Measurements from ENCODE around the gene HLCS. TPM values are rescaled to one million over a fixed set of nuclear protein-coding genes. Genes with fewer than 3 reads are reported as not detected.
A peak's percentile ranks its signal among the peaks of the same experiment; 100 is the strongest.

The HLCS gene
- total and polyA plus RNA-seq, 2 of the 8 experiments (the other 6 are each of a cell fraction or from before 2014, with no cell fraction given) = 4.7 to 12.2 TPM

DNA sequence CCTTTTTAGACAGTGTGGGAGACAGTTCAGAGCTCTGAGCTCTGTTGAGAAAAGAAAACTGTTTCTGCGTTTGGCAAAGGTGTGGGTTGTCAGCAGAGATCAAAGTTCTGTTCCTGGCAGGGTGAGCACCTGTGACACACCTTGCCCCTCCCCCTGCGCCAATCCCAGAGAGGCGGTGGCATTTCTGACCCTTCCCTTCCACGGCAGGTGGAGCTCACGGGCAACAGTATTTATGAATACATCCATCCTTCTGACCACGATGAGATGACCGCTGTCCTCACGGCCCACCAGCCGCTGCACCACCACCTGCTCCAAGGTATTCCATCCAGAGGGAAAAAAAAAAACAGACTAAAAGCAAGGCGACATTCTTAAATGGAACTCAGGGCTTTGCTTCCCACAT is 246.9 kb downstream of the HLCS start:
- no peak overlapping the region for H3K9ac ChIP-seq (replicated peaks in 1 of 4; ENCODE audit: extremely low read depth in 1 of 4, low read depth in 3 of 4, low read length in 3 of 4)
- no peaks in the 10 kb centered on the region for H4K20me1 ChIP-seq (replicated peaks in 1 of 2; ENCODE audit: control insufficient read depth in 1 of 2, insufficient read depth in 2 of 2, low read length in 2 of 2)
- no peaks in the 10 kb centered on the region for H3K9me3 ChIP-seq (ENCODE audit: insufficient read depth in 2 of 2, low read depth in 1 of 2, low read length in 1 of 2)
- DNase-seq (ENCODE audit: low read depth in 1 of 2, low spot score in 2 of 2) (no peak), FAIRE-seq (no peak)
- H3K4ac ChIP-seq (replicated peaks; ENCODE audit: insufficient read length, low read depth, low read length) = no peak overlapping the region
- no peak overlapping the region for H2BK120ac ChIP-seq (replicated peaks; ENCODE audit: low read depth, low read length)
- no peak overlapping the region for H3K4me2 ChIP-seq (ENCODE audit: insufficient read depth in 1 of 2, low read depth in 2 of 2, low read length in 2 of 2)
- TF ChIP-seq BCL11A (IDR thresholded peaks at IDR 0.05; ENCODE audit: low read depth in 2 of 2, low read length in 2 of 2) (no peak), JUND (IDR thresholded peaks at IDR 0.05; ENCODE audit: low read length) (no peak), PHF8 (conservative IDR thresholded peaks at IDR 0.05; ENCODE audit: low read depth, low read length) (no peak)
- no peaks in the 10 kb centered on the region for H3K23me2 ChIP-seq (ENCODE audit: low read depth, low read length)
- H4K5ac ChIP-seq (ENCODE audit: insufficient read length, low read depth, low read length) = no peak overlapping the region
- H4K8ac ChIP-seq (ENCODE audit: extremely low read depth, insufficient read depth, low read length) = no peak overlapping the region
- H2AFZ ChIP-seq (ENCODE audit: low read length) = no peak overlapping the region
- no peak overlapping the region for H2BK12ac ChIP-seq (ENCODE audit: low read depth, low read length)
- H3K27ac ChIP-seq (ENCODE audit: low read depth, low read length) = no peak overlapping the region
- no peaks in the 10 kb centered on the region; a peak in 2 of 7 replicates for H3K27me3 ChIP-seq (replicated peaks in 1 of 4; ENCODE audit: control insufficient read depth in 3 of 4, extremely low read depth in 1 of 4, insufficient read depth in 3 of 4, low read length in 3 of 4)
- no peaks in the 10 kb centered on the region for H3K79me1 ChIP-seq (ENCODE audit: low read depth, low read length)
- H3K4me1 ChIP-seq (replicated peaks in 1 of 4; ENCODE audit: control insufficient read depth in 3 of 4, insufficient read depth in 4 of 4, low read length in 3 of 4) = peaks cover 0 to 4% (median 3%) of the 10 kb centered on the region in 4 experiments; a peak in 4 of 7 replicates
- no peak overlapping the region for H2BK15ac ChIP-seq (ENCODE audit: low read length)
- no peak overlapping the region for H3K14ac ChIP-seq (ENCODE audit: insufficient read length)
- H2BK5ac ChIP-seq (ENCODE audit: low read depth, low read length) = no peak overlapping the region
- ChIA-PET POLR2A (ENCODE audit: partially characterized antibody) (interaction anchor here (1.6 kb wide), 1 partner anchor 9 kb away, joined by 4 read pairs; no protein-coding TSS in a partner anchor), CTCF (ENCODE audit: partially characterized antibody) (interaction anchor here (0.6 to 2.2 kb wide), 11 partner anchors 13 to 1275 kb away, joined by 3 to 6 read pairs (median 3); no protein-coding TSS in a partner anchor)
- H3K79me2 ChIP-seq (ENCODE audit: control insufficient read depth in 1 of 2, insufficient read depth in 2 of 2, low read length in 2 of 2) = no peaks in the 10 kb centered on the region
- H3K23ac ChIP-seq (ENCODE audit: insufficient read length) = no peak overlapping the region
- no peaks in the 10 kb centered on the region for H3K36me3 ChIP-seq (ENCODE audit: control insufficient read depth in 2 of 4, insufficient read depth in 4 of 4, low read length in 3 of 4)
- H3K18ac ChIP-seq (ENCODE audit: extremely low read depth, low read length) = no peak overlapping the region
- H4K91ac ChIP-seq (replicated peaks; ENCODE audit: insufficient read length, low read length) = no peak overlapping the region
- peak overlapping the region; percentile 47; the same call in 1 of the 2 replicates for H2AK5ac ChIP-seq (ENCODE audit: low read depth, low read length)
- H2BK20ac ChIP-seq (ENCODE audit: low read length) = no peak overlapping the region
- 91% methylated on average over 10 of the region's 10 CpGs; no CpG with 5 or more reads in 1 of the 2 experiments for WGBS, 2 experiments (ENCODE audit: extremely low coverage in 1 of 2, insufficient coverage in 1 of 2, insufficient read length in 1 of 2, insufficient replicate concordance in 2 of 2, low coverage in 1 of 2, low lambda C conversion rate in 2 of 2, missing lambda C conversion rate in 1 of 2)
- H3K4me3 ChIP-seq (ENCODE audit: extremely low read depth in 1 of 4, insufficient read depth in 2 of 4, low read depth in 3 of 4, low read length in 4 of 4) = no peak overlapping the region
- no peak overlapping the region for H3K56ac ChIP-seq (replicated peaks; ENCODE audit: insufficient read length, low read depth, low read length)

All from H1 (cell line).